IPS DF 4.7 (cell line): ENCODE data around the gene DVL1.
"Not testable (repeated sequence)": the region's sequence is repeated elsewhere in the genome, so short reads cannot be mapped to it uniquely, and the experiment has no call there.

Experiments
- DNase-seq: peaks from one replicate; pipeline ENCODE4 v3.0.0-alpha.2; 2013; ENCODE audit warnings: low spot score; ENCODE audit errors: extremely low read depth

DVL1 gene

GRCh38 chr1:1373815-1374588 lies 24.8 kb upstream of the DVL1 start:
- DNase-seq, result no peak

DNA sequence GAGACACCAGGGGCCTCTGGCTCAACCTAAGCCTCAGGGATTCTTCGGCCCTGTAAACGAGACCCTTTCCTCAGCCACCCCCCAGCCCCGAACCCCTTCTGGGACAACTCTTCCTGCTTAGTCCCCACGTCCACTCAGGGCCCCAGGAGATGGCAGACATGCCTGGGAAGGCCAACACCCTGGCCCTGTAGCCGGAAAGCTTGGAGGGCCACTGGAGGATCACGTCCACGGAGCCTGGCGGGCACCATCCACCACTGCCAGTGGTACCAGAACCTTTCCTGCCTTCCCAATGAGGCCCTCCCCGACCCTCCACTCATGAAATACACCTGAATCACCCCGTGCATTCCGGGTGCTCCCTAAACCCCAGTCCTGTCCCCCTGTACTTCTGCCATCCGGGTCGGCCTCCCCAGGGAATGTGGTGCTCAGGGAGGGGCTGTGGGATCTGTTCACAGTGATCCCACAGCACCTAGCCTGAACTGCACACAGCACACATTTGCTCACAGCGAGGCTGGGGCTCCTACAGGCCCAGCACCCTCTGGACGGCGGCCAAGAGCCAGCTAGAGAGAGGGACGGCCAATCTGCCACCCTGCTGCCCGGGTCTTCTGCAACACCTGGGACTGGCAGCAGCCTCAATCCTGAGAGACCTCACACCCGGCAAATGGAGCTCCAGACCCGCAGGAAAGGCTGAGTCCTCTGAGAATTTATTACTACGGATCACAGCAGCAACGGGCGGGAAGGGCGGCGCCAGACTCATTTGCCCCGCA lies 24.0 kb upstream of the DVL1 start:
- DNase-seq, result no peak

GRCh38 chr1:1371746-1372711 lies 22.8 kb upstream of the DVL1 start:
- no peak for DNase-seq

GRCh38 chr1:1371364-1371745 lies 22.1 kb upstream of the DVL1 start:
- no peak for DNase-seq

GRCh38 chr1:1370771-1371300 lies 21.6 kb upstream of the DVL1 start:
- DNase-seq, result no peak

GRCh38 chr1:1370094-1370493 lies 20.9 kb upstream of the DVL1 start:
- DNase-seq, result not testable (repeated sequence)

GRCh38 chr1:1367315-1367714 lies 18.1 kb upstream of the DVL1 start:
- DNase-seq, result no peak

DNA sequence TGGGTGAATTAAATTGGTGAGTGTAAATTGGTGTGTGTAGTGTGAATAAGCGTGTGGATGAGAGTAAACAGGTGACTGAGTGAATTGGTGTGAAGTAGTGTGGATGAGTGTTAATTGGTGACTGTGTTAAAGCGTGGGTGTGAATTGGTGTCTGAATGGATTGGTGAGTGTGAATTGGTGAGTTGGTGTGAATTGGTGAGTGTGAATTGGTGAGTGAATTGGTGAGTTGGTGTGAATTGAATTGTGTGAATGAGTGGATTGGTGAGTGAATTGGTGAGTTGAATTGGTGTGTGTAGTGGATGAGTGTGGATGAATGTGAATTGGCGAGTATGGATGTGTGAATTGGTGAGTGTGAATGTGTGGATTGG lies 17.5 kb upstream of the DVL1 start:
- DNase-seq, result no peak

DNA sequence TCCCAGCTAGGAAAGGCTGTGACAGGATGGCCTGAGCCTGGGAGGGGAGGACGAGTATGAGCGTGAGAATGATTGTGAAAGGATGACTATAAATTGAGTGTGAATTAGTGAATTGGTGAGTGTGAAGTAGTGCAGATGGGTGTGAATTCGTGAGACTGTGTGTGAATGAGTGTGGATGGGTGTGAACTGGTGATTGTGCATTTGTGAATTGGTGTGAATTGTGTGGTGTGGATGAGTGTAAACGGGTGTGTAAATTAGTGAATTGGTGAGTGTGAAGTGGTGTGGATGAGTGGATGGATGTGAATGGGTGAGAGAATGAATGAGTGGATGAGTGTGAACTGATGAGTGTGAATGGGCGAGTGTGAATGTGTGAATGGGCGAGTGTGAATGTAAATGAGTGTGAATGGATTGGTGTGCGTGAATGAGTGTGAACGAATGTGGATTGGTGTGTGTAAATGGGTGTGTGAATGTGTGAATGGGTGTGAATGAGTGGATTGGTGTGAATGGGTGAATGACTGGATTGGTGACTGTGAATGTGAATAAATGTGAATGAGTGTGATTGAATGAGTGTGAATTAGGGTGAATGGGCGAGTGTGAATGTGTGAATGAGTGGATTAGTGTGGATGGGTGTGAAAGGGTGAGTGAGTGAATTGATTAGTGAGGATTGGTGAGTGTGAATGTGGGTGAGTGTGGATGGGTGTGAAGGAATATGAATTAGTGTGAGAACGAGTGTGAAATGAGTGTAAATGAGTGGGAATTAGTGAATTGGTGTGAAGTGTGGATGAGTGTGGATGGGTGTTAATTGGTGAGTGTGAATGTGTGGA lies 16.9 kb upstream of the DVL1 start:
- DNase-seq, result no peak

DNA sequence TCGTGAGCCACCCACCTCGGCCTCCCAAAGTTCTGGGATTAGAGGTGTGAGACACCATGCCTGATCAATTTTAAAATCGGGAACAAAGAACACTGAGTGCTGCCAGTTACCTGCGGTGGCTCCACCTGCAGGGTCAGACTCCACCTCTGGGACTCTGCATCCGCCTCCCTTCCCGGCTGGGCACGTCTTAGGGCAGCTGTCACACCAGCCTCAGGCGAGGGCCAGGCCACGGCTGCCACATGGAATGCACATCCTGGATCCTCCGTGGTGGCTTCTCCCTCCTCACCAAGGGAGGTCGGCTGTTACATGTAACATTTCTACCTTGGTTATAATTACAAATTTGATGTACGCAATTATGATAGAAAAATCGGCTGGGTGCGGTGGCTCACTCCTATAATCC lies 15.0 kb upstream of the DVL1 start:
- no peak for DNase-seq

DNA sequence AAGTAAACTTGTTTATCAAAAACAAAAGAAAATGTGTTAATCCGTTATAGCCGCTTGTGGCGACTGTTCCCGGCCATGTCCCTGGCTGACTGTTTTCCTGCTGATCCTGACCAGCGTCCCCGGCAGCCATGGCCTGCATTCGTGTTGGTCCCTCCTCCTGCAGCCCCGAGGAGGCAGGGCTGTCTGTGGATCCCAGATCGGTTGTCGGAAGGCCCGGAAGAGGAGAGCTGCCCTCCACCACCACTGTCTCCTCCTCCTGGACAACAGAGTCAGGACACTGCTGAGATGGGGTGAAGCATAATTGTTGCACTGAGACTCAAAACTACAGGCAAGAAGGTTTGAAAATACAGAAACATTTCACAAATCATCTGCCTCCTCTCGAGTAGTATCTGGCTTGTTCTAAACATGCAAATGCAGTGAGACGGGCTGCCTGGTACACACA lies 12.8 kb upstream of the DVL1 start:
- no peak for DNase-seq

DNA sequence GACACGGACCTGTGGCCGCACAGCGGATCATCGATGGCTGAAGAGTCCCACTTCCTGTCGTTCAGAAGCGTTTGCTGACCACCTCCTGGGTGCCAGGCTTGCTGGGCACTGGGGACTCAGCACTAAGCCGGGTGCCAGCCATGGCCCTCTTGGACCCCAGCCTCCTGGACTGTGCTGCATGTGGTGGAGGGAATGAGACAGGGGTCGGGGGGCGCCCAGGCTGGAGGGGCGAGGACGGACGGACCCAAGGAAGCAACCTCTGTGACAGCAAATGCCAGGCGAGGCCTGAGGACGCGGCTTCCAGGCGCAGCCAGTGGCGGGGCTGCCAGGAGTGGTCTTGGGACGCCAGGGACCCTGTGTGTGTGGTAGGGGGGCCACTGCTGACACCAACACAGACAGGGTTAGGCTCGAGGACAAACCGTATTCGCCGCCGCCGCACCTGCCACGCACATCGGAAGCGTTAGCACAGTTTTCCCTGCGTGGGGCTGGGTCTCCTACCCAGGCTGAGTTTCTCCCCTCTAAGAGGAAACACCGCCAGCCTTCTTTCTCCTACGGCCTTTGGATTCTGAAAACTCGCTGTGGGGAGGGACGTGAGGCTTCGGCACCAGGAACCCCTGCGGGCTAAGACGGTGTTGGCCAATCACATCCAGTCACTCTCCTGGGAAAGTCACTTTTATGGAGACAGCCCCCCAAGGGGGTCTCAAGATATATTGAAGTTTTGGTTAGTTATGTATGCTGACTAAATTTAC lies 12.2 kb upstream of the DVL1 start:
- DNase-seq, result no peak

GRCh38 chr1:1360506-1361169 lies 11.4 kb upstream of the DVL1 start:
- DNase-seq, result no peak

- DNase-seq, result no peak
These were observed 10.6 kb upstream of the DVL1 start for GRCh38 chr1:1359664-1360468.

GRCh38 chr1:1359308-1359663 lies 10.1 kb upstream of the DVL1 start:
- no peak for DNase-seq

GRCh38 chr1:1358433-1359271 lies 9.4 kb upstream of the DVL1 start, which contains the start of gene MXRA8:
Gene MXRA8, minus strand, starts transcription at chr1:1358555. Its CDS starts 51 bp downstream, at chr1:1358504.
- DNase-seq, result no peak

DNA sequence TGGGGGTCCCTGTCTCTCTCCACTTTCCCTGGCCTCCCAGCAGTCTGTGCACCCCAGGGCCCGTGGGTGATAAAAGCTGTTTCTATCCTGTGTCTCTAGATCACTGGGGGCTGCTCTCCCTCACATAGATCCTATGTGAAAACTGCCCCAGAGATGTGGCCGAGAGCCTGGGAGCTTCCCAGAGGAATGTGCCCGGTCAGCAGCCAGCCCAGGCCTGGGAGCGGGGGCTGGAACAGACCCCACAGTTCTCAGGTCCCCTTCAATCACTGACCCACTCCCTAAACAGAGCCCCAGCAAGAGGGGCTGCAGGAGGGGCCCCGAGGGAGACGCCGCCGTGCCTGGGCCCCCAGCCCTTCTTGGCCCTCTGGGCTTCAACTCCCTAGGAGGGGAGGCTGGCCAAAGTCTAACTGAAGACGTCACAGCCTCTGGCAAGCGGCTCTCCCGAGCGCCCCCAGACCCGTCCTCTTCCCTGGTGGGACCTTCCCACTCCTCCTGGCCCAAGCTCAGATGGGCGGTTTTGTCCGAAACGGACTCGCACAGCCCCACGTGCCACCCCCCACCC lies 8.7 kb upstream of the DVL1 start:
- no peak for DNase-seq
